Stimulated activated CD8-positive, alpha-beta memory T cell treated with anti-CD3 and anti-CD28 coated beads, Interleukin-15, amount 100 ng/mL, for 4 hours (primary cell): ENCODE results near the gene MINDY4.

Experiments used
- DNase-seq, 2 donors: peaks; one replicate each; pipeline ENCODE4 v3.0.0-alpha.2; 2020; ENCODE audit warnings: low read depth in 2 of 2

Gene MINDY4

GRCh38 chr7:30852744-30853288, 81.6 kb downstream of the MINDY4 start:
- DNase-seq: no peak

- DNase-seq: no peak
Measured at GRCh38 chr7:30853576-30853975, 82.4 kb downstream of the MINDY4 start.

GRCh38 chr7:30855936-30856335, 84.7 kb downstream of the MINDY4 start:
- no peak for DNase-seq

GRCh38 chr7:30858576-30858975, 87.4 kb downstream of the MINDY4 start:
- DNase-seq: no peak

GRCh38 chr7:30859202-30859939, 88.2 kb downstream of the MINDY4 start:
- DNase-seq: no peak

GRCh38 chr7:30859940-30860496, 88.8 kb downstream of the MINDY4 start:
- no peak for DNase-seq

- DNase-seq: no peak
Measured at GRCh38 chr7:30861612-30862011, 90.4 kb downstream of the MINDY4 start.

- no peak for DNase-seq
Measured at GRCh38 chr7:30862995-30863705, 91.9 kb downstream of the MINDY4 start.

GRCh38 chr7:30863706-30864035, 92.5 kb downstream of the MINDY4 start:
- DNase-seq: no peak

- no peak for DNase-seq
Measured at GRCh38 chr7:30864101-30864500, 92.9 kb downstream of the MINDY4 start.

- no peak for DNase-seq
Measured at GRCh38 chr7:30865076-30865475, 93.9 kb downstream of the MINDY4 start.

- DNase-seq: no peak
Measured at GRCh38 chr7:30865821-30866220, 94.6 kb downstream of the MINDY4 start.

- no peak for DNase-seq
Measured at GRCh38 chr7:30866939-30867338, 95.7 kb downstream of the MINDY4 start.

GRCh38 chr7:30867483-30867882, 96.3 kb downstream of the MINDY4 start:
- DNase-seq: no peak

- DNase-seq: no peak
Measured at GRCh38 chr7:30869794-30870611, 98.8 kb downstream of the MINDY4 start.

- no peak for DNase-seq
Measured at GRCh38 chr7:30870821-30871518, 99.8 kb downstream of the MINDY4 start.

GRCh38 chr7:30871655-30872054, 100.4 kb downstream of the MINDY4 start:
- no peak for DNase-seq

- DNase-seq: no peak
Measured at GRCh38 chr7:30873207-30873606, 102.0 kb downstream of the MINDY4 start.

GRCh38 chr7:30873656-30874055, 102.4 kb downstream of the MINDY4 start:
- no peak for DNase-seq

GRCh38 chr7:30874656-30875302, 103.6 kb downstream of the MINDY4 start:
- DNase-seq: no peak
